Activated CD4-positive, alpha-beta memory T cell treated with anti-CD3 and anti-CD28 coated beads, Interleukin-2, amount 10 ng/mL, durations not matched to agents 7 days and 5 days (primary cell): ENCODE measurements around the gene ACTR3. TPM values are rescaled to one million over a fixed set of nuclear protein-coding genes. Genes with fewer than 3 reads are reported as not detected.
"Not testable (repeated sequence)": the region's sequence is repeated elsewhere in the genome, so short reads cannot be mapped to it uniquely, and the experiment has no call there.

Experiments
- CTCF ChIA-PET: fragments of 350-600 bp; sonication (Branson Sonifier 250); formaldehyde crosslinking; loops from one replicate; lab custom pipeline; 2021; ENCODE audit warnings: antibody characterized with exemption, inconsistent platforms; lab: Charles Lee
- POLR2A ChIA-PET: fragments of 350-600 bp; sonication (Branson Sonifier 250); formaldehyde crosslinking; loops from one replicate; lab custom pipeline; 2021; ENCODE audit warnings: antibody characterized with exemption; lab: Charles Lee
- DNase-seq: peaks from one replicate; pipeline ENCODE4 v3.0.0-alpha.2; 2020
- H3K27ac Mint-ChIP-seq: one replicate; pipeline ENCODE4 v1.8.0; 2021; ENCODE audit warnings: mild to moderate bottlenecking, mixed read lengths
- H3K27me3 Mint-ChIP-seq: one replicate; pipeline ENCODE4 v1.8.0; 2021; ENCODE audit warnings: mixed read lengths
- H3K36me3 Mint-ChIP-seq: one replicate; pipeline ENCODE4 v1.8.0; 2021; ENCODE audit warnings: low read depth, mixed read lengths
- H3K4me1 Mint-ChIP-seq: one replicate; pipeline ENCODE4 v1.8.0; 2021; ENCODE audit warnings: mixed read lengths
- H3K4me3 Mint-ChIP-seq: one replicate; pipeline ENCODE4 v1.8.0; 2021; ENCODE audit warnings: mild to moderate bottlenecking, mixed read lengths
- H3K9me3 Mint-ChIP-seq: one replicate; pipeline ENCODE4 v1.8.0; 2021; ENCODE audit warnings: mixed read lengths
- total RNA-seq, 2 experiments: library from RNA; stranded (reverse); gene quantifications; one replicate each; pipeline ENCODE4 v1.2.3, GENCODE V29; 2021

Gene ACTR3
- total RNA-seq = 100 to 1,000 TPM; 580 to 592 TPM

- CTCF ChIA-PET = interaction anchor here (1.0 to 2.9 kb wide), 2 partner anchors 13 to 90 kb away, joined by 4 to 14 read pairs; no protein-coding TSS in a partner anchor
- Mint-ChIP-seq H3K9me3 (no peaks in the 10 kb centered on the region), H3K36me3 (peaks cover 67% of the 10 kb centered on the region), H3K4me3 (peak within 1 kb of the TSS; percentile 99), H3K27ac (peak within 1 kb of the TSS; percentile 99), H3K4me1 (peaks cover 70% of the 10 kb centered on the region), H3K27me3 (no peaks in the 10 kb centered on the region)
- peak; percentile 99 for DNase-seq
- POLR2A ChIA-PET = interaction anchor here (0.9 to 7.2 kb wide), 8 partner anchors 8 to 1244 kb away, joined by 3 to 113 read pairs (median 4); partner anchors contain the start of gene SLC35F5
Observed at GRCh38 chr2:113889471-113890252, at the start of gene ACTR3. ACTR3 (plus strand) TSS chr2:113890089; CDS start chr2:113890280, 191 bp downstream.

- DNase-seq = no peak
- POLR2A ChIA-PET = interaction anchor here (0.8 kb wide), 1 partner anchor 84 kb away, joined by 3 read pairs; the partner anchor contains the start of gene SLC35F5
- CTCF ChIA-PET = no interaction called here
- no peaks in the 10 kb centered on the region for H3K36me3 Mint-ChIP-seq
- no peaks in the 10 kb centered on the region for H3K27me3 Mint-ChIP-seq
- H3K4me1 Mint-ChIP-seq = no peaks in the 10 kb centered on the region
- no peak overlapping the region for H3K4me3 Mint-ChIP-seq
- peaks cover 6% of the 10 kb centered on the region for H3K9me3 Mint-ChIP-seq
- H3K27ac Mint-ChIP-seq = no peak overlapping the region
Observed at GRCh38 chr2:113840518-113840917, 49.4 kb upstream of the ACTR3 start.

GRCh38 chr2:113842919-113843736 lies 46.8 kb upstream of the ACTR3 start:
- H3K27me3 Mint-ChIP-seq = no peaks in the 10 kb centered on the region
- ChIA-PET POLR2A (no interaction called here), CTCF (no interaction called here)
- H3K4me1 Mint-ChIP-seq = no peaks in the 10 kb centered on the region
- no peak overlapping the region for H3K4me3 Mint-ChIP-seq
- H3K36me3 Mint-ChIP-seq = peaks cover 14% of the 10 kb centered on the region
- no peak for DNase-seq
- H3K9me3 Mint-ChIP-seq = peaks cover 10% of the 10 kb centered on the region
- H3K27ac Mint-ChIP-seq = no peak overlapping the region

GRCh38 chr2:113843737-113844050 lies 46.2 kb upstream of the ACTR3 start:
- H3K36me3 Mint-ChIP-seq = peaks cover 14% of the 10 kb centered on the region
- CTCF ChIA-PET, H3K27ac Mint-ChIP-seq, H3K4me3 Mint-ChIP-seq, POLR2A ChIA-PET, H3K4me1 Mint-ChIP-seq, H3K27me3 Mint-ChIP-seq, DNase-seq, H3K9me3 Mint-ChIP-seq: not testable (repeated sequence)

GRCh38 chr2:113845261-113845660 lies 44.6 kb upstream of the ACTR3 start:
- peaks cover 14% of the 10 kb centered on the region for H3K36me3 Mint-ChIP-seq
- no peak overlapping the region for H3K4me3 Mint-ChIP-seq
- H3K27me3 Mint-ChIP-seq = no peaks in the 10 kb centered on the region
- no peak overlapping the region for H3K27ac Mint-ChIP-seq
- POLR2A ChIA-PET = no interaction called here
- CTCF ChIA-PET = no interaction called here
- peaks cover 7% of the 10 kb centered on the region for H3K4me1 Mint-ChIP-seq
- H3K9me3 Mint-ChIP-seq = peaks cover 10% of the 10 kb centered on the region
- no peak for DNase-seq

GRCh38 chr2:113845796-113846195 lies 44.1 kb upstream of the ACTR3 start:
- H3K27ac Mint-ChIP-seq, CTCF ChIA-PET, H3K4me3 Mint-ChIP-seq, POLR2A ChIA-PET, H3K4me1 Mint-ChIP-seq, H3K9me3 Mint-ChIP-seq, DNase-seq, H3K27me3 Mint-ChIP-seq: not testable (repeated sequence)
- H3K36me3 Mint-ChIP-seq = peaks cover 14% of the 10 kb centered on the region

- Mint-ChIP-seq H3K4me1 (peaks cover 10% of the 10 kb centered on the region), H3K4me3 (no peak overlapping the region), H3K27me3 (no peaks in the 10 kb centered on the region), H3K36me3 (peaks cover 14% of the 10 kb centered on the region), H3K9me3 (peaks cover 10% of the 10 kb centered on the region), H3K27ac (no peak overlapping the region)
- CTCF ChIA-PET = no interaction called here
- DNase-seq = no peak
- POLR2A ChIA-PET = no interaction called here
Observed at GRCh38 chr2:113846429-113846828, 43.5 kb upstream of the ACTR3 start.

GRCh38 chr2:113847144-113847543 lies 42.7 kb upstream of the ACTR3 start:
- CTCF ChIA-PET = no interaction called here
- no peaks in the 10 kb centered on the region for H3K27me3 Mint-ChIP-seq
- DNase-seq = no peak

GRCh38 chr2:113848758-113849415 lies 41.0 kb upstream of the ACTR3 start:
- H3K36me3 Mint-ChIP-seq = peaks cover 14% of the 10 kb centered on the region
- ChIA-PET CTCF (no interaction called here), POLR2A (interaction anchor here (0.6 kb wide), 1 partner anchor 1027 kb away, joined by 3 read pairs; no protein-coding TSS in a partner anchor)
- H3K4me3 Mint-ChIP-seq = no peak overlapping the region
- peaks cover 10% of the 10 kb centered on the region for H3K9me3 Mint-ChIP-seq
- no peaks in the 10 kb centered on the region for H3K27me3 Mint-ChIP-seq
- H3K4me1 Mint-ChIP-seq = peaks cover 10% of the 10 kb centered on the region
- H3K27ac Mint-ChIP-seq = no peak overlapping the region
- no peak for DNase-seq

More at GRCh38 chr2:113847144-113847543, 42.7 kb upstream of the ACTR3 start:
- H3K4me3 Mint-ChIP-seq = no peak overlapping the region
- peaks cover 10% of the 10 kb centered on the region for H3K9me3 Mint-ChIP-seq
- no peak overlapping the region for H3K27ac Mint-ChIP-seq
- H3K4me1 Mint-ChIP-seq = peaks cover 10% of the 10 kb centered on the region
- POLR2A ChIA-PET = no interaction called here
- H3K36me3 Mint-ChIP-seq = peaks cover 14% of the 10 kb centered on the region

GRCh38 chr2:113850687-113851086 lies 39.2 kb upstream of the ACTR3 start:
- Mint-ChIP-seq H3K4me1 (peaks cover 10% of the 10 kb centered on the region), H3K27ac (no peak overlapping the region), H3K9me3 (peaks cover 4% of the 10 kb centered on the region), H3K27me3 (no peaks in the 10 kb centered on the region), H3K36me3 (peaks cover 14% of the 10 kb centered on the region), H3K4me3 (no peak overlapping the region)
- POLR2A ChIA-PET = interaction anchor here (0.9 kb wide), 1 partner anchor 40 kb away, joined by 3 read pairs; no protein-coding TSS in a partner anchor
- no peak for DNase-seq
- CTCF ChIA-PET = no interaction called here

- Mint-ChIP-seq H3K4me3 (no peak overlapping the region), H3K4me1 (peaks cover 10% of the 10 kb centered on the region), H3K27me3 (no peaks in the 10 kb centered on the region), H3K9me3 (no peaks in the 10 kb centered on the region), H3K36me3 (peaks cover 6% of the 10 kb centered on the region), H3K27ac (no peak overlapping the region)
- POLR2A ChIA-PET = no interaction called here
- CTCF ChIA-PET = interaction anchor here (0.6 kb wide), 1 partner anchor 59 kb away, joined by 3 read pairs; no protein-coding TSS in a partner anchor
- no peak for DNase-seq
Observed at GRCh38 chr2:113851640-113852039, 38.2 kb upstream of the ACTR3 start.

GRCh38 chr2:113854208-113854607 lies 35.7 kb upstream of the ACTR3 start:
- peaks cover 6% of the 10 kb centered on the region for H3K4me1 Mint-ChIP-seq
- H3K9me3 Mint-ChIP-seq = no peaks in the 10 kb centered on the region
- H3K4me3 Mint-ChIP-seq = no peak overlapping the region
- no peaks in the 10 kb centered on the region for H3K36me3 Mint-ChIP-seq
- ChIA-PET POLR2A (interaction anchor here (1.5 kb wide), 1 partner anchor 37 kb away, joined by 3 read pairs; no protein-coding TSS in a partner anchor), CTCF (no interaction called here)
- H3K27ac Mint-ChIP-seq = no peak overlapping the region
- no peak for DNase-seq
- no peaks in the 10 kb centered on the region for H3K27me3 Mint-ChIP-seq
